ENCODE data around the gene TRNP1. TPM values are rescaled to one million over a fixed set of nuclear protein-coding genes. Genes with fewer than 3 reads are reported as not detected.
"Not testable (repeated sequence)": the region's sequence is repeated elsewhere in the genome, so short reads cannot be mapped to it uniquely, and the experiment has no call there.

Gene TRNP1, protein sequence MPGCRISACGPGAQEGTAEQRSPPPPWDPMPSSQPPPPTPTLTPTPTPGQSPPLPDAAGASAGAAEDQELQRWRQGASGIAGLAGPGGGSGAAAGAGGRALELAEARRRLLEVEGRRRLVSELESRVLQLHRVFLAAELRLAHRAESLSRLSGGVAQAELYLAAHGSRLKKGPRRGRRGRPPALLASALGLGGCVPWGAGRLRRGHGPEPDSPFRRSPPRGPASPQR
- 4.5 TPM for total RNA-seq

- peak; percentile 84 for DNase-seq
Observed at GRCh38 chr1:26993237-26994019, at the start of gene TRNP1. Gene TRNP1 (plus strand): TSS chr1:26993692. CDS start chr1:26993787, 95 bp downstream.

- DNase-seq: no peak
Observed at GRCh38 chr1:26945138-26945537, 48.4 kb upstream of the TRNP1 start.

DNA sequence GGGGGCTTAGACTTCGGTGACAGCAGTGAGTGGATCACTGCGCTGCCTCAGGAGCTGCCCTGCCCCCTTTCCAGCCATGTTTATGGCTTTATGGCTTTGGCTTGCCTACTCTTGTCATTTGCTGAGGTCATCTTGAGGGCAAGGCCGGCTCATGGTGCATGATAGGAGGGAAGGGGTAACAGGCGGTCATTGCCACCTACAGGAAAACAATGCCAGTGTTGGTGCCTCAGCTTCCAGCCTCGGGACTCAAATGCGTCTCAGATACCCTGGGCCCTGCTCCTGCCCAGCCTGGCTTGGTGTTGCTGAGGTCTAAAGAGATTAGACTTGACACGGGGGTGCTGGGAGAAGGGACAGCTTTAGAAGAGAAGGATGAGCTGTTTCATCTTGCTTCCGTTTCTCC, 47.8 kb upstream of the TRNP1 start:
- DNase-seq: no peak

DNA sequence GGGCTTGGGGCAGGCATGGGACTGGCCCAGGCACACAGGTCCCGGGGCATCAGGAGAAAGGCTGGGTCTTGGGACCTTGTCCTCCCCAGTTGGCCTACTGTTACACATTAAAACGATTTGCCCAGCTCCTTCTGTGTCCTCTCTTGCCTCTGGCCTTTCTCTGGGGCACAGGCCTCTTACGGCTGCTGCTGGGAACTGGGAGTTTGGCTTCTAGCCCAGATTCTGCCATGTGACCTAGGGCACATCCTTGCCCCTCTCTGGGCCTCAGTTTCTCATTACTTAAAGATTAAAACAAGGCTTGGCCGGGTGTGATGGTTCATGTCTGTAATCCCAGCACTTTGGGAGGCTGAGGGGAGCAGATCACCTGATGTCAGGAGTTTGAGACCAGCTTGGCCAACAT, 47.2 kb upstream of the TRNP1 start:
- no peak for DNase-seq

GRCh38 chr1:26948725-26949057, 44.8 kb upstream of the TRNP1 start:
- not testable (repeated sequence) for DNase-seq

- DNase-seq: no peak
Observed at GRCh38 chr1:26949266-26949925, 44.1 kb upstream of the TRNP1 start.

- no peak for DNase-seq
Observed at GRCh38 chr1:26949926-26950319, 43.6 kb upstream of the TRNP1 start.

DNA sequence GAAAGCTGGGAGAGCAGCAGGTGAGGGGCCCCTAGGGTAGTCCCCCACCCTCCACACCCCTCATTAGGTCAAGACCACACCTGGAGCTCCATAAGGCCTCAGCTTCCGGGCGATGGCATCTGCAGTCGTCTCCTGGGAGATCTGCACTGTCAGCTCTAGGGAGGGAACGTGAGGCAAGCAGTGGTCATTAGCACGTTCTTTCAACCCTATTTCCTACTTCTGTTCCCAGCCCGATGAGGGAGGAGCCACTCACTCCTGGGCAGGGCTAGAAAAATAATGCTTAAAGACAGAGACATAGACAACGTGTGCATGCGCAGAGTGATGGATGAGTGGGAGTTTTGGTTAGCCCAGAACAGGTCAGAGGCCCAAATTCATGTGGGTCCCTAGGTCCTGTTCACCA, 42.9 kb upstream of the TRNP1 start:
- DNase-seq: no peak

DNA sequence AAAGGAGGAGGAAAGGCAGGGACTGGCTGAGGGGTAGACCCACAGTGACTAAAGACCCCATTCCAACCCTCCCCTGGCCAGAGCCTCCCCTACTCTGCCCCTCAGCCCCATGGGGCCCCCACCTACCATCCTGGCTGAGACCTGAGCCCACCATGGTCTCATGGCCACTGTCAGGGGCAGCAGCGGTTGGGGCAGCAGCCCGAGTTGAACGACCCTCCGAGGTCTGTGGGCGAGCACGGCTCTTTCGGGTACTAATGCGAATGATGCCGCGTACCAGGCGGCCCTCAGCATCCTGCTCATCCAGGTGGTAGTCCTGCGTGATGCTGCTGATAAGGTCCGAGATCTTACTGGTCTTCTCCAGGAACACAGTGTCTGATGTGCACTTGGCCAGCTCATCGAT, 42.3 kb upstream of the TRNP1 start:
- no peak for DNase-seq

DNA sequence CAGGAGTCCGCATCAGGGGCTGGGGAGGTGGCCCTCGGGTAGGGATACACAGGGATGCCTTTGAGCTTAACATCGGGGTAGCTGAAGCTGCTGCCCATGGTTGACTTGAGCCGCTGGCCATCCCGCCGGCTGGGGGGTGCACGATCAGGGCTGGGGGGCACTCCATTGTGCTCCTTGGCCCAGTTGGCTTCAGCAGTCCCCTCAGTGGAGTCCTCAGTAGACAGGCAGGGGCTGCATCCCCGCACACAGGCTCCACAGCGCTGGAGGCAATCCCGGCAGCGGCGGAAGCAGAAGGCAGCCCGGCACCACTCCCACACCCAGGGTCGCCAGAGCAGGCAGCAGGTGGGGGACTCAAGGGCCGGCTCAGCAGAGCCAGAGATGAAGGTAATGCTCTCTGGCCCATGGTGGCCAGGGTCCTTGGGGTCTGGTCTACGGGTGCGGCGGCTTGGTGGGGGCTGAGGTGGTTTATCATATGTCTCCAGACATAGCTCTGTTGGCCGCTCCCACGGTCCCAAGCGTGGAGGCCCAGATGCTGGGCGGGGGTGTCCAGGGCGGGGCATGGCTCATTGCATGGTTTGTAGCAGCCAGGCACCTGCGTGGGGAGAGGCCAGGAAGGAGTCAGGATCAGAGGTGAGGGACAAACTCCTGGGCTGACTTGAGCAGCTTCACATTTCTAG, 41.5 kb upstream of the TRNP1 start:
- DNase-seq: no peak

- DNase-seq: no peak
Observed at GRCh38 chr1:26953374-26953773, 40.1 kb upstream of the TRNP1 start.

DNA sequence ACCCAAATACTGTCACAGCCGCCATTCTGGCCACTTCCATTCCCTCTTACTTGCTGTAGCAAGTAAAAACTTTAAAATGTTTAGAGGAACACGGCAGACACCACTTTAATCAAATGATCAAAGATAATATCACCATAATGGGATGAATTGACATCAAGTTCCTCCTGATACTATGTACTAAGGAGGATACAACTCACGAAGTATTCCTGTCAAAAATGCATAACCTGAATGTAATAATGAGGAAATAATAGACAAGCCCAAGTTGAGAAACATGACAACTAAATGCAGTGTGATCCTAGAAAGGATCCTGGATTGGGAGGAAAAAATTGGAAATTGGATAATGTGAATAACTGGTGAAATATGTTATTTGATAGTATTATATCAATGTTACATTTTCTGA, 37.2 kb upstream of the TRNP1 start:
- no peak for DNase-seq

- no peak for DNase-seq
Observed at GRCh38 chr1:26957306-26957705, 36.2 kb upstream of the TRNP1 start.

DNA sequence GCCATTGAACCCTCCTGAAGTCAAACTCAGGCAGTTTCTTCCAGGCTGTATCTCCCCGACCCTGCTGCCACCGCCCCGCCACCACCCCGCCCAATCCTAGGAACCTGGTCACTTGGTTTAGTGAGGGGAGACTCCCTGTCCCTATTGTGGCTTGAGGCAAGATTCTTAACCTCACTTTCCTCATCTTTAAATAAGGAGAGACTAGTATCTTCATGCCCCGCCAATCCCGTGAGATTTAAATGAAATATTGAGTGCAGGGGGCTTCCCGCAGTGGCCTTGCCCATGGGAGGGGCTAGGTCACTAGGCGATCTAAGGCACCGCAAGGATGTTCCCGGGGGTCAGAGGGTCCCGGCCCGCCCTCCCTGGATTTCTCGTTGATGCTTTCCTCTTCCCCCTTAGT, 34.2 kb upstream of the TRNP1 start:
- no peak for DNase-seq

DNA sequence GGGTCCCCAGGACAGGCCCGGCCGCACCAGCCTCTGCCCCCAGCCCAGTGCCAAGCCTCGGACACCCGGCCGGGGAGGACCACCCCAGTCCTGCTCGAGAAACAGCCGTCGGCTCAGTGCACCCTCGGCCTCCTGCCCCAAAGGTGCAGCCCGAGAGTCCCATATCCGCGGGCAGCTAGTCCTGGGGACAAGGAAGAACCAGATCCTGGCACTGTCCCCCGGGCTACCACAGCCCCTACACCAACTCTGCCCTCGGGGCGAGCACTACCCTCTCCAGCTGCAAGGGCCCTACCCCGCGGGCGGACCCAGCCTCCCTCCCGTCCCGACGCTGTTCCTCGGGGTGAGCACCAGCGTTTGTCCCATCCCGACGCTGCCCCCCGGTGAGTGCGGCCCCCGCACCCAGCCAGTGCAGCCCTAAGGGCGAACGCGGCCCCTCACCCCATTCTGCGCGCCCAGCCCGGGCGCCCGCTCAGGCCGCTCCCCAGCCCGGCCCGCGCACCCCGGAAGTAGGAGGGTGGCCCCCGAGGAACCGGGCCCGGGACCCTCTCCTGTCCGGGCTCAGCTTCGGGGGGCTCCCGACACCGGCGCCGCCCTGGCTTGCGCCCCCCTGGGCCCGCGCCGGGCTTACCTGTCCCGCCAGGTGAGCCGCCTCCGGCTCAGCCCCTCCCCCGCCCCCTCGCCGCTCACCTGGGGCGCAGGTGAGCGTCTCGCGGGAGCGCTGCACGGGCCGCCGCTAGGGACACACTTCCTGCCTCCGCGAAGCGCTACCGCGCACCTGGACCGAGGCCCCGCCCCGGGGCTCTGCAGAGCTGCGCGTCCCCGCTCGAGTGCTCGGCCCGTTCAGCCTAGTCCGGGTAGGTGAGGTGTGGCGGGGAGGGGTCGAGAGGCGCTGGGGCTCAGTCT, 33.5 kb upstream of the TRNP1 start, which contains the start of gene KDF1:
KDF1 (minus strand) TSS at position 747 of the 903 bp plus-strand sequence. CDS start 8,088 bp downstream, outside the sequence.
- DNase-seq: peak; percentile 42

DNA sequence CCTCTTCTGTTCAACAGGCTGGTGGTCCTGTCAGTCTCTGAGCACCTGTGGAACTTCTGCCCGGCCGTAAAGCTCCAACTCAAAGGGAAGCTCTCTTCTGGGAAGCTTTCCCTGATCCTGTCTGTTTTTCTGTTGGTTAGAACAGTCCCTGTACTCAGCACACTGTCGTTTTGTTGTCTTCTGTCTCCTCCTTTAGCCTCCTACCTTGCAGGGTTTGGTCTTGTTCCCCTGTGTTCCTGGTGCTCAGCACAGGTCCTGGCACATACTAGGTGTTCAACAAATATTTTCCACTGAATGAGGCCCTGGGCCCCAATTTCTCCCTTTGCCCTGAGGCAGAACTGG, 32.9 kb upstream of the TRNP1 start:
- no peak for DNase-seq

DNA sequence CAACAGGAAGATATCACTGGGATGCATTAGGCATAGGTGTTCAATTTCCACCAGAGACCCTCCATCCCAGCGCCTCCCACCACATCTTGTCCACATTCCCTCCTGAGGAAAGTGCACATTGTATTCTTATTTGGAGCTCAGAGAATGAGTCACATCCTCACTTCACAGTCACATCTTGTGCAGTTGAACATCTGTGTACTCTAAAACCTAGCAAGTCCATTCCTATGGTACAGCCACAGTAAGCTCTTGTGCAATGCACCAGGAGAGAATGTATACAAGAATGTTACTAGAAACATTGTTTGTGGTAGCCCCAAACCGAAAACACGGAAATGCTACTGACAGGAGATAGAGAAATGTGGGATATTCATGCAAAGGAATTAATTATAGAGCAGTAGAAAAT, 31.7 kb upstream of the TRNP1 start:
- DNase-seq: no peak

DNA sequence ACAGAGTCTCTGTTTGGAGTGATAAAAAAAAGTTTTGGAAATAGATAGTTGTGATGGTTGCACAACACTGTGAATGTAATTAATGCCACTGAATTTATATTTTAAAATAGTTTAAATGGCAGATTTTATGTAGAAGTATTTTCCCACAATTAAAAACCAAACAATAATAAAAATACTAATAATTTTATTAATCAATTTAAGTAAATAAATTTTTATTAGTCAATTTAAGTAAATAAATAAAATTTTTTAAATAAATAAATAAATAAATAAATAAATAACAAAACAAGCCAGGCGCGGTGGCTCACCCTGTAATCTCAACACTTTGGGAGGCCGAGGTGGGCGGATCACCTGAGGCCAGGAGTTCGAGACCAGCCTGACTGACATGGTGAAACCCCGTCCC, 28.3 kb upstream of the TRNP1 start:
- DNase-seq: no peak

DNA sequence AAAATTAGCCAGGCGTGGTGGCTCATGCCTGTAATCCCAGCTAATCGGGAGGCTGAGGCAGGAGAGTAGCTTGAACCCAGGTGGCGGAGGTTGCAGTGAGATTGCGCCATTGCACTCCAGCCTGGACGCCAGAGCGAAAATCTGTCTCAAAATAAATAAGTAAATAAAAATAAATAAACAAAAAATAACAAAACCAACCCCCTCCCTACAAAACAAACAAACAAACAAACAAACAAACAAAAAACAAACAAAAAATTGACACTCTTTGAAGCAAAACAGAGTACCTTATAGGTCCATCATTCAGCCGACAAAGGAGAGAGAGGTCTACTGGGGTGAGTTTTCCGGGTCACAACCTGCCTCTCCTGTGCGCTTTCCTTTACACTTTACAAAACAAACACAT, 27.9 kb upstream of the TRNP1 start:
- DNase-seq: no peak

- peak; percentile 60 for DNase-seq
Observed at GRCh38 chr1:26970810-26971209, 22.7 kb upstream of the TRNP1 start.

DNA sequence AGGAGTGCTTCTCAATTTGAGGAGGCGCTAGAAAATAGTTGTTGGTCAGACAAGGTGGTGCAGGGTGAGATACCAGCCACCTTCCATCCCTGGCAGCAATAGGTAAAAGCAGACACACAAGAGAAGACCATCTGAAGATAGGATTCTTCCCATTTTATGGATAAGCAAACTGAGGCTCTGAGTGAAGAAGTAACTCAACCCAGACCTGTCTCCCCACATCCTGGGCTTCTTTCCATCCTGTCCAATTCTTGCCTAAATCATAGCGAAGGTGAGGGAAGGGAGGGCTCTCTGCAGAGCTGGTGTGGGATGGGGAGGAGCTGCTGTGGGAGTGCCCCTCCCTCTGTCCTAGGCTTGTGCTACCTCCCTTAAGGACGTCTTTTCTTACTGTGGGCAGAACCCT, 21.9 kb upstream of the TRNP1 start:
- no peak for DNase-seq

- no peak for DNase-seq
Observed at GRCh38 chr1:26972390-26972789, 21.1 kb upstream of the TRNP1 start.

All from tongue (tissue), 2 donors.